GM18502 (cell line): ENCODE measurements around the gene B3GNT5.

Experiments used
- ATAC-seq: cut with Tn5 transposase; IDR thresholded peaks from one replicate; pipeline ENCODE4 v1.9.1; 2021; ENCODE audit warnings: mild to moderate bottlenecking; ENCODE audit not compliant: unreplicated experiment, poor library complexity

B3GNT5 gene

DNA sequence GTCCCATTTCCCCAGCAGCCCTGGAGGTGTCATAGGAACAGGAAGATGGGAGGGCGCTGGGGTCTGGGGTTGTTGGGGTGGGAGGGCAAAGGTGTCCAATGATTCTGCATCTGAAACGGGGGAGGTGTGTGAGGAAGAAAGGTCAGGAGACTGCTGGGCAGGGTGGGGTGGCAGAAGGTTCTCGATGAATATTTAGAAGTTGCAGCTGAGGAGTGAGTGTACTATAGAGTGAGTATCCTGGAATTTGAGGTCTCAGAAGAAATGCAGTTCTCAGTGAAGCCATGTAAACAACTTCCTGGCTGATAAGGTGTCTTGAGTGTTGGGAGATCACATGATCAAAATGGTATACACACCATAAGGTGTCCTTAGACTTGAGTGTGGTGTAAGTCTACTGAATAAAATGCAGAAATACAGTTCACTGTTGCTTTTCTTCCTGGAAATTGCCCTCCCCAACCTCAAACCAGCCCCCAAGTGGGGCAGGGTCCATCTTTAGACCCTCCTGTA is 9.9 kb downstream of the B3GNT5 start:
- ATAC-seq, result no peak

DNA sequence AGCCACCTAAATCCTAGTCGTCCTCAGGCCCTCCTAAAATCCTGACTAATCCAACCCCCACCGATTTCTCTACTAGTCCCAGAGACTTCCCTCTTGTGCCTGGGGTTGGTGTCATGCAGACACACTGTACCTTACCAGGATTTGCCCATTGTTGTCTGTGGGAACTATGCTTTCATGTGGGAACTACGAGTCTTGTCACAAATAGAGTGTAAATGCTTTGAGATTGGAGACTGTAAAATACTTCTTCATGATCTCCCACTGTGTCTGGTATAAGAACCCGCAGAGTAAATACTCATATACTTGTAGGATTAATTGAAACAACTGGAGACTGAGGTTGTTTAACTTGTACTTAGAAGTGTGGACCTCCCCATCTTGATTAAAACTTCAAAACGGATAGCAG is 11.2 kb downstream of the B3GNT5 start:
- no peak for ATAC-seq

- ATAC-seq, result no peak
These were observed 12.1 kb downstream of the B3GNT5 start for GRCh38 chr3:183265157-183265642.

- ATAC-seq, result no peak
These were observed 12.9 kb downstream of the B3GNT5 start for GRCh38 chr3:183265834-183266417.

GRCh38 chr3:183266454-183266853 is 13.4 kb downstream of the B3GNT5 start:
- ATAC-seq, result no peak

DNA sequence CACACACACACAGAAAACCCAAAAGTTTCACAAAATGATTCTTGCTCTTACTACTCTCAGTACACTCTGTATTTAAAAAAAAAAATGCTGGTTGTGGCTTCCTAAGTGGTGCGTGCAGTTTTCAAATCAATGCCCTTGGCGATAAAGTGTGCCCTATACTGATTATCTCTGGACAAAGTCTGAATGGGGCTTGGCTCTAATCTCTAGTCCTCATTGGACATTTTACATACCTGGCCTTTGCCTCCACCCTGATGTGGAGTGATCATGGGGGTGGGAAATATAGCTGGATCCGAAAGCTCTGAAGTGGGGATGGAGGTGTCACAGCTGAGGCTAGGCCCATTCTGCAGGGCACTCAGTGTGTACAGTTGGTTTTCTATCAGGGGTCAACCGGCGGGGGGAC is 14.1 kb downstream of the B3GNT5 start:
- ATAC-seq, result no peak

- no peak for ATAC-seq
These were observed 15.3 kb downstream of the B3GNT5 start for GRCh38 chr3:183268366-183268765.

DNA sequence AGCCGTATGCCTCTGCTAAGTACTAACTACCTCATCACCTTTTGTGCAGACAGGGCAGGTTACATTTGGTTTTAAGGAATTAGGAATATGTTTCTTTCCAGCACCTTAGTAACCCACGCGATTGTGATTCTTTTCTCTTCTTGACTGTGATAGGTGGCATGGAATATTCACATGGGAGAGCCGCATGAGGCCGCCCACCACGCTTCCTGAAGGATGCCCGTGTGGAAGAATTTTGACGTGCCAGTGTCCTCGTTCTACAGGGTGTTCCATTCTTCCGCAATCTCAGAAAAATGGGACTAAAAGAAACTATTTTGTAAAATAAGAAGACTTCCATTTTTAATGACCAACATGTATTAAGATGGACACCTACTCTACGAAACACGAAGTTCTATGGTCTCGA is 16.3 kb downstream of the B3GNT5 start:
- ATAC-seq, result no peak

DNA sequence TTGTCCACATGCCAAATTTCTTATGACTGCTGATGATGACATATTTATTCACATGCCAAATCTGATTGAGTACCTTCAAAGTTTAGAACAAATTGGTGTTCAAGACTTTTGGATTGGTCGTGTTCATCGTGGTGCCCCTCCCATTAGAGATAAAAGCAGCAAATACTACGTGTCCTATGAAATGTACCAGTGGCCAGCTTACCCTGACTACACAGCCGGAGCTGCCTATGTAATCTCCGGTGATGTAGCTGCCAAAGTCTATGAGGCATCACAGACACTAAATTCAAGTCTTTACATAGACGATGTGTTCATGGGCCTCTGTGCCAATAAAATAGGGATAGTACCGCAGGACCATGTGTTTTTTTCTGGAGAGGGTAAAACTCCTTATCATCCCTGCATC is 17.3 kb downstream of the B3GNT5 start:
- ATAC-seq, result no peak

DNA sequence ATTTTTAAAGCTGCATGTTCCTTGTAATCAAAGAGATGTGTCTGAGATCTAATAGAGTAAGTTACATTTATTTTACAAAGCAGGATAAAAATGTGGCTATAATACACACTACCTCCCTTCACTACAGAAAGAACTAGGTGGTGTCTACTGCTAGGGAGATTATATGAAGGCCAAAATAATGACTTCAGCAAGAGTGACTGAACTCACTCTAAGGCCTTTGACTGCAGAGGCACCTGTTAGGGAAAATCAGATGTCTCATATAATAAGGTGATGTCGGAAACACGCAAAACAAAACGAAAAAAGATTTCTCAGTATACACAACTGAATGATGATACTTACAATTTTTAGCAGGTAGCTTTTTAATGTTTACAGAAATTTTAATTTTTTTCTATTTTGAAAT is 19.1 kb downstream of the B3GNT5 start:
- ATAC-seq, result no peak

GRCh38 chr3:183272791-183273190 is 19.7 kb downstream of the B3GNT5 start:
- ATAC-seq, result no peak

- no peak for ATAC-seq
These were observed 21.6 kb downstream of the B3GNT5 start for GRCh38 chr3:183274609-183275008.

- ATAC-seq, result no peak
These were observed 22.4 kb downstream of the B3GNT5 start for GRCh38 chr3:183275418-183275817.

DNA sequence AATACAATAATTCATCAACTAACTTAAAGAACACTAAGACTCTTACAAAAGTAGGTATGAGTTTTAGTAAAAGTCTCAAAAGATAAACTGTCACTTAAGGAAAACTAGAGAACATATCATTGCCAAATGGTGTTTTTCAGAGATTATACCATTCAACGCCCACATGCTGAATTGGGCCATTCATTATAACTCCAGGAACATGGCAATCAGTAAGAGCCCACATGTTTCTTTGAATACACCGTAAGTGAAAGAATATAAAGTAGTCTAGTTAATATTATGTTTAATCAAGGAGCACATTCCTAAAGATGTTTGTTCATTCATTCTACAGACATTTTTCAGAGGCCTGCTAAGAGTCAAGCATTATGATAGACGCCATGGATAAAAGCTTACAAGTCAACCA is 22.9 kb downstream of the B3GNT5 start:
- no peak for ATAC-seq

GRCh38 chr3:183277260-183277659 is 24.2 kb downstream of the B3GNT5 start:
- no peak for ATAC-seq

DNA sequence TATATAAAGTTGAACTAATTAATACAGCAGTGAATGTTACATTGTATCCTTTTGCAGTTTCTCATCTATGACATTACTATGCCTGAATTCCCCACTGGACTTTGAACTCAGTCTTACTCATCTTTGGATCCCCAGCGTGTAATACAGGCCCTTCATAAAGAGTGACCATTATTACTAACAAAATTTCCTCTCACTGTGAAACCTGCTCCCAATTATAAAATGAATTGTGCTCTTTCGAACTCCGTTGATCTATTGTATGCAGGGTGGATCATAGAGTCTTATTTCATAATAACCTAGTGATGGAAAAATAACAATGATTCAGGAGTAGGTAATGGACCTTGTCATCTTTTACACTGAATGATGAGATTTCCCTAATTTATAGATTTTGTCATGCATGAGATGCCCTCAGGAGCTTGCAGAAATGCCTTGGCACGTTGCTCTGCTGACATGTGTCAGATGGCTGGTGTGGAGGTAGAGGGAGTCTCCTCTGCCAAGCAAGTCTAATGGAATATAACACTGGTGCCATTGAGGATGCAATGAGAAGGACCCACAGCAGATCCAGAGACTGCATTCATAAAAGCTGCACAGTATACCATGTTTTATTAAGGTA is 25.5 kb downstream of the B3GNT5 start:
- no peak for ATAC-seq

- no peak for ATAC-seq
These were observed 26.3 kb downstream of the B3GNT5 start for GRCh38 chr3:183279371-183279770.

DNA sequence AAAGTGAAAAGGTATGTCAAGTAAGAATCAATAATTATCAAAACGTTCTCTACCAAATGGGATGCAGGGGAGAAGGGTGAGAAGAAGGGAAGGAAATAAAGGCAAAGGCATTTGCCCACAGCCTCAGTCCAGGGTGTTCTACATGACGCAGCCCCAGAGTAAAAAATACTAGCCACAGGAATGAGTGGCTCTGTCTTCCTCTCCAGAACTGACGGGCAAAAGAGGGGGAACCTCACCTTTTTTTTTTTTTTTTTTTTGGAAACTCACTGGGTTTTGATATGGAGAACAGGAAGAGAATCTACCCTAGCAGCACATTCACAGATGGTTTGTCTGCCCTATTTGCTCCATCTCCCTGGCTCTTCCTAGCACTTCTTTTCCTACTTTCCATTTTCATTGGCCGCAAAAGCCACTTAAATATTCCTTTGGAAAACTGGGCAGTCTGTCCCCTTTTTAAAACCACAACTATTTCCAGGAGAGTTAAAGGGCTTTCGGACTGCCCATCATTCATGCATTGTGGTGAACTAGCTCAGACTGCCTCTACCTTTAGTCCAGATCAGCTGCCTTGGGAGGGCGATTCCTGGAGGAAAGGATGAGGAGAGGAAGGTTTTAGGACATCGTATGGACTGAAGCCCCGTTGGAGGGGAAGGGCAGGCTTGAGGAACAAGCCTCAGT is 28.2 kb downstream of the B3GNT5 start:
- ATAC-seq, result no peak

- no peak for ATAC-seq
These were observed 30.8 kb downstream of the B3GNT5 start for GRCh38 chr3:183283886-183284285.

DNA sequence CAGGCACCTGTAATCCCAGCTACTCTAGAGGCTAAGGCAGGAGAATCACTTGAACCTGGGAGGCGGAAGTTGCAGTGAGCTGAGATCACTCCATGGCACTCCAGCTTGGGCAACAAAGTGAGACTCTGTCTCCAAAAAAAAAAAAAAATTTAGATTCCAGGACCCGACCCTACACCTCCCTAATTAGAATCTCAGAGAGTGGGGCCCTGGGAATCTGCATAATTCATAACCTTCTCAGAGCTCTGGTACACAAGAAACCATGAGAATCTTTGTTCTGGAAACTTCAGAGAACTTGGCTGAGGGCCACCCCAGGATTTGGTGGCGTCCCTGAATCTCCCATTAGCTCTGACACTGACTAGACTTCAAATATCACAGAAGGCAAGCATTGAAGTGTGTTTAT is 31.5 kb downstream of the B3GNT5 start:
- no peak for ATAC-seq

DNA sequence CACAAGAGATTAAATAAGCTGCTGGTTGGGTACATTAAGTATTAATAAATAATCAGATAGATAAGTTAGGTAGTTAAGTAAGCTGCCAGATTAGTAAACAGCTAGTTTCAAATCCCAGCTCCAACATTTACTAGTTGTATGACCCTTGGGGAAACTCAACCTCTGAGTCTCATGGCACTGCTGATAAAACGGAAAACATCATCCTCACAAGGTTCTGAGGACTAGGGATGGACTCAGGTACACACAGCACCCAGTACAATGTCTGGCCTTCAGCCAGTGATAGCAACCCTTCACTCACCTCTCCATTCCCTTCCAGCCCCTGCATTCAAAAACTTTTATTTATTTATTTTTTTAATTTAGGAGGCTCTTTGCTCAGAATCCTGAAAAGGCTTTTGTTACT is 32.3 kb downstream of the B3GNT5 start:
- ATAC-seq, result no peak
